ENCODE data around the gene PRMT3.

The PRMT3 gene

DNA sequence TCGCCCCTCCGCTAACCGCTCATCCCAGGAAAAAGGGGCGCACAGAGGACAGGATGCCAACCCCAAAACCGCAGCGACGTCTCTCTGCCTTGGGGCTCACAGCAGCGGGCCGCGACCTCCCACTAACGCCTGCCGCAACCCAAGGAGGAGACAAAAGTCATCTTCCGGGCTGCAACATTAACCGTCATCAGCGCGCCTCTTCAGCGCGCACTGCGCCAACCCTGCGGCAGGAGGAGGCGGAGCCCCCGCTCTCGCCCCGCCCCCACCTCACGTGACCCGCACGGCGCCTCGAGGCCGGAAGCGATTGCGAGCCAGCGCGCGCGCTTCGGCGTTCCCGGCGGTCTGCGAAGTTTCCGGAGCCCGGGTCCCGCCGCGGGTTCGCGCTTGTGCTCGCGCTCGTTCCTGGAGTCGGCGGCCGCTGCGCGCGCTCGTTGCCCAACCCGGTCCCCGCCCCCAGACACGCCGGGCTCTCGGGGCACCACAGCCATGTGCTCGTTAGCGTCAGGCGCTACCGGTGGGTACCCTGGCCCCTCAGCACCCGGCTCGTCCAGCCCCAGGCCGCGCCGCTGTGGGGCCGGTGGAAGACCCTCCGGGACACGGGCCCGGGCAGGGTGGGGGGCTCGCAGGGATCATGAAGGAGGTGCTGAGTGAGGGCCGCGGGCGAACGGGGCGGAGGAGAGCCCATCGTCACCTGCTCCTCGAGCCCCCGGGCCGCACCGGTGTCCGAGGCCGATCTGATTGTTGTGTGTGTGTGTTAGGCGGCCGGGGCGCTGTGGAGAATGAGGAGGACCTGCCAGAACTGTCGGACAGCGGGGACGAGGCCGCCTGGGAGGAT is at the start of gene PRMT3:
PRMT3 (plus strand) TSS at position 456 of the 835 bp plus-strand sequence; CDS start at position 487, 31 bp downstream.
- in situ Hi-C loops (cut with HindIII; ENCODE audit: low sequenced_read_pairs), result no loop called here

- in situ Hi-C loops (cut with HindIII; ENCODE audit: low sequenced_read_pairs), result no loop called here
These were observed 45.0 kb upstream of the PRMT3 start for GRCh38 chr11:20342347-20343141.

DNA sequence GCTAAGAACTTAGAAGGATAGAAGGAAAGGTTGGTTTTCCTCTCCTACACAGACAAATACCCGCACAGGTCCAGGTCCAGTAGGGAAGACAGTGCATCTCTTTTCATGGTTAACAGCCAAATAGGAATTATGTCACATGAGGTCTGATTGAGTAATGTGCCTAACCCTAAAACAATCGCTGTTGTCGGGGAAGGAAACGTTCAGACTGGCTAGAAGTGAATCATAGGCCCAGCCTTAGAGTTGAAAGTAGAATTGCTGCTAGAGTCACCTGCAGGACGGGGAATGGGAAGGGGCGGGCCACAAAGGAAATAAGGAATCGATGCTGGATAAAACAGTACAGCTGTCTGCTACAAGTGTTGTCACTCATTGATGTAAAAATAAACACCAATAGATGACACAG is 36.4 kb upstream of the PRMT3 start:
- in situ Hi-C loops (cut with HindIII; ENCODE audit: low sequenced_read_pairs), result loop anchor here (25.0 kb wide), 3 partner anchors 89 to 364 kb away; no protein-coding TSS in a partner anchor

DNA sequence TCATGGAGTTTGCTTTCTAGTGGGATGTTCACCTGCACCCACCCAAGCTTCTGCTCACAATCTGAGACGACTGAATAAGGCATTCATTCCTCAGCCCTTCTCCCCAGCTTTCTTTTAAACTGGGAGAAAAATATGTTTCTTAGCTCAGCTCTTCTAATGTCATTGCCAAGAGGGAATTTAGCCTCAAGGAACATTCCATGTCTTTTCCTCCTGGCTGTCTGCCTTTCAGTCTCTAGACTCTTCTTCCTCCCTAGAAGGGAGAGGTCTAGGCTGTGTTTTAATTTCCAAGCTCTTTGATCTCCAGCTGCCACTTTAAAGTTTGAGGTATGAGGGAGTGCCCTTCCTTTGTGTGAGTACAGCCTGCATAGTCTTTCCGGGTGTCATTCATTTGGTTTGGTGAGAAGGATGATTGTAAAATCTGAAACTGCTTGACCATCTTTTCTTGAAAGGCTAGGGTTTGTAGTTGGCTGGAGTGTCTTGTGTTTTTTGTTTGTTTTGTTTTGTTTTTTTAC is 35.7 kb upstream of the PRMT3 start:
- in situ Hi-C loops (cut with HindIII; ENCODE audit: low sequenced_read_pairs), result loop anchor here (25.0 kb wide), 3 partner anchors 90 to 365 kb away; no protein-coding TSS in a partner anchor

DNA sequence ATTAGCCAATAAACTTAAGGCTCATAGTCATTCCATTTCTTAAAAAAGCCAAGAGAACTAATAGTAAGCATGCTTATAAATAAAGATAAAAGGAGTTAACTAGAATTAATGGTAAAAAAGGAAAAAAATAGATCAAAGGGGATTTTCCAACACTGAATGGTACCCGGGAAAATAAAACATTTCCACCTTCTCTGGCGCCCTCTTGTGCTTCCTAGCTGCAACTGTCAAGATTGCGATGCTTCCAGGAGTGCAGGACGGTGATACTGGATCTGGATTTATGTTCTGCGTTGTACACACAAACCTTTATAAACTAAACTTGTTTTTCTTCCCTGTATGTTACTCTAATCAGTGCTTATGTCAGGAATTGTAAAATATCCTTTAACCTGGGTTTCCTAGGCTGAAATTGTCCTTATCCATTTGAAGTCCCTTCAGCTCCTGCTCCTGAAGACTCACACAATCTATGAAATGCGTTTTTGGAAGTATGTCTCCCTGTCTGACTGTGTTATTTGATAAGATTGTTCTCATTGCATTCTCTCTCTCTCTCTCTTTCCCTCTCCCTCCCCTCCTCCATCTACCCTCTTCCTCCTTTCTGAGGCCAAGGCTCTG is 33.6 kb upstream of the PRMT3 start:
- in situ Hi-C loops (cut with HindIII; ENCODE audit: low sequenced_read_pairs), result loop anchor here (25.0 kb wide), 3 partner anchors 92 to 367 kb away; no protein-coding TSS in a partner anchor

DNA sequence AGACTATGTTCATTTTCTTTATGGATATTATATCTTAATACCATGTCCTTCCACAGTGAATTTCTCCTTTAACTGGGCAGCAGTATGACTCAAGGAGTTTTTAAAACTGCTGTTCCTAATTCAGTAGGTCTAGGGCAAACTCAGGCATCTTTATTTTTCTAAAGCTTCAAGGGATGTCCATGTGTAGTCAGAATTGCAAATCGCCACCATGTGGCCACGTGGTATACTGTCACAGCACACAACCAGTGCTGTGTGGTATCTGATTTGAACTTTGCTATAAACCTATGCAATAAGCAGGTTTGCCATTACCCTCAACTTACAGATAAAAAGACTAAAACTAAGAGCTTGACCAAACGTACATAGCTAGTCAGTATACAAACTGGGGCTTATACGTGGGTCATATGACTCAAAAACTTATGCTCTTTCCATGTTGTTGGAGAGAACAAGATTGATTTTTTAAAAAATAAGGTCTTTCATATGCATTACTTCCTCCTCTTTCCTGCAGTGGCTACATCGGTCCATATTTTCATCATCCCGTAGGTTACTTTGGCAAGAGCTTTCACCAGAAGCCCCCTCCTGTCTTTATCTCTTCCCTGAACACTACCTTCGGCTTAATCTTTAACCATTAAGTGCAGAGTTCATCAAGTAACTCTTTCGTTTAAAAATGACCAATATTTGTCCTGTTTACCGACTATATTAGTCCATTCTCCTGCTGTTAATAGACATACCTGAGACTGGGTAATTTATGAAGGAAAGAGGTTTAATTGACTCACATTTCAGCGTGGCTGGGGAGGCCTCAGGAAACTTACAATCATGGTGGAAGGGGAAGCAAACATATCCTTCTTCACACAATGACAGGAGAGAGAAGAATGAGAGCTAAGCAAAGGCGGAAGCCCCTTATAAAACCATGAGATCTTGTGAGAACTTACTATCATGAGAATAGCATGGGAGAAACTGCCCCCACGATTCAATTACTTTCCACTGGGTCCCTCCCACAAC is 32.0 kb upstream of the PRMT3 start:
- in situ Hi-C loops (cut with HindIII; ENCODE audit: low sequenced_read_pairs), result loop anchor here (25.0 kb wide), 3 partner anchors 93 to 368 kb away; no protein-coding TSS in a partner anchor

- in situ Hi-C loops (cut with HindIII; ENCODE audit: low sequenced_read_pairs), result loop anchor here (25.0 kb wide), 3 partner anchors 95 to 370 kb away; no protein-coding TSS in a partner anchor
These were observed 30.4 kb upstream of the PRMT3 start for GRCh38 chr11:20357150-20357549.

- in situ Hi-C loops (cut with HindIII; ENCODE audit: low sequenced_read_pairs), result loop anchor here (25.0 kb wide), 3 partner anchors 98 to 373 kb away; no protein-coding TSS in a partner anchor
These were observed 26.9 kb upstream of the PRMT3 start for GRCh38 chr11:20360650-20361049.

DNA sequence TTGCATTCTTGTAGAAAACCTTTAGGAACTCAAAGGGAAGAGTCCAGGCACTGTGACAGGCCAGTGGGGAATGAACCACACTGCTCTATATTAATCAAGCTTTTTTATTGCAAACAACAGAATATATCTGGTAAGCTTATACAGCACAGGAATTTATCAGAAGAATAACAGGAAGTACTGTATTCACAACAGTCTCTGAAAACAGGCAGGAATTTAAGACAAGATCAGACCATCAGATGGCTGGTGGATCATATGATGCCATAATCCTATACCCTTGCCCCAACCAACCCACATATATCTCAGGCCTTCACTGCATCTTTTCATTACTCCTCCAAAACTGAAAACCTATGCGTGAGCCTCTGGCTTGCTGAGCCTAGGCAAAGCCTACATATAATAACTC is 25.0 kb upstream of the PRMT3 start:
- in situ Hi-C loops (cut with HindIII; ENCODE audit: low sequenced_read_pairs), result loop anchor here (25.0 kb wide), 3 partner anchors 100 to 375 kb away; no protein-coding TSS in a partner anchor

DNA sequence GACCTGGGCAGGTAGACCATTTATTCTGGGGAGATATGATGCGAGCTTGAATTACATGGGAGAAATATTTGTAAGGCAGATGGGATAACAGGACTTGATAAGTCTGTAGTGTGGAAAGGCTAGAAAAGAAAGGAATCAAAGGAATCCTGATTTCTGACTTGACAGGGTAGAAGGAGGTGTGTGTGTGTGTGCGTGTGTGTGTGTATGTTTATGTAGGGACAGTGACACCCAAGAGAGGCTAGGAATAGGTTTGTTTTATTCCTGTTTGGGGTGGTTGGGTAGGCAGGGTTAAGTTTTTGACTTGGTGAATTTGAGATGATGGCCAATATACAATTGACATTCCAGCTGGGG is 24.4 kb upstream of the PRMT3 start:
- in situ Hi-C loops (cut with HindIII; ENCODE audit: low sequenced_read_pairs), result loop anchor here (25.0 kb wide), 3 partner anchors 101 to 376 kb away; no protein-coding TSS in a partner anchor

- in situ Hi-C loops (cut with HindIII; ENCODE audit: low sequenced_read_pairs), result loop anchor here (25.0 kb wide), 3 partner anchors 101 to 376 kb away; no protein-coding TSS in a partner anchor
These were observed 23.8 kb upstream of the PRMT3 start, which contains the start of gene HTATIP2 for GRCh38 chr11:20363500-20364340. Gene HTATIP2, plus strand, starts transcription at chr11:20363714. Its CDS starts 524 bp downstream, at chr11:20364238.

DNA sequence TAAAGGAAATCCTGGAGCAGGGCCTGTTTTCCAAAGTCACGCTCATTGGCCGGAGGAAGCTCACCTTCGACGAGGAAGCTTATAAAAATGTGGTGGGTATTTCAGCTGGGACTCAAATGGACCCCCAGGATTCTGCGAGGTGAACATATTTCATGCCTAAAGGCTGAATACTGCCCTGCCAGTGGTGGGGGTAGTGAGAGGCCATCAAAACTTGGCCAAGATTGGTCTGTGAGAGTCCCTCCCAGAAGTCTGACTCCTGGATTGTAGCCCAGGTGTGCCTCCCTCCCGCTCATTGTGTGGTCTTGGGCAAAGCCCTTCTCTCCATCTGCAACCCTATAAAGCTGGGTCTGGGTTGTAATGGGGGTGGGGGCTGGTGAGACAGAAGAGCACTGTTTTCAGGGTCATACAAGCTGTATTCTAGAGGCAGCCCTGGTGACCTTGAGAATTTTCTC is 23.1 kb upstream of the PRMT3 start:
- in situ Hi-C loops (cut with HindIII; ENCODE audit: low sequenced_read_pairs), result loop anchor here (25.0 kb wide), 3 partner anchors 102 to 377 kb away; no protein-coding TSS in a partner anchor

GRCh38 chr11:20365465-20365864 is 22.1 kb upstream of the PRMT3 start:
- in situ Hi-C loops (cut with HindIII; ENCODE audit: low sequenced_read_pairs), result loop anchor here (25.0 kb wide), 3 partner anchors 103 to 378 kb away; no protein-coding TSS in a partner anchor

DNA sequence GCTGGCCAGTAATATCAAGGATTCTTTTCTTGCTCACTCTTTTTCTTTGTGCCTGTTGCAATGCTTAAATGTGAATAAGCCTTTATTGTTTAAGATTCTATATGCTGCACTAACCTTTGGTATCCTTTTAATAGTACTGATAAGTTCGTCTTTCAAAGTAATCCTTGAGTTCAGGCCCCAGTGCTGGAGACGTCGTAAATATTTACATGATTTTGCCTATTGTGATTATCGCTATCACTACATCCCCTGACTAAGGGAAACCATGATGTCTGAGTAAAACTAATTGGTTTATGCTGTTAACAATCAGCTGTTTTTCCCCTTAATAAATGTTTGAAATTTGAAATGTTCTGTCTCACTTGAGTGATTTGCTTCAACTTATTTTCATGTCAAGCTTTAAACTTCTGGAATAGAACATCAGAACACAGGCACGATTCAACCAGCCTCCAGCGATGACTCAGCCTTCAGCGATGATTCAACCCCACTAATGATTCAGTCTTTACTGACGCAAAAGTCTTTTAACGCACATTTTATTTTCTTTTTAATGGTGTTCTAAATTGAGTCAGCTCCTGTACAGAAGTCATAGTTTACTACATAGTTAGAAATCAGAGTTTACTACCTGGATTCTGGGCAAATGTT is 20.1 kb upstream of the PRMT3 start:
- in situ Hi-C loops (cut with HindIII; ENCODE audit: low sequenced_read_pairs), result loop anchor here (25.0 kb wide), 3 partner anchors 105 to 380 kb away; no protein-coding TSS in a partner anchor

- in situ Hi-C loops (cut with HindIII; ENCODE audit: low sequenced_read_pairs), result loop anchor here (25.0 kb wide), 3 partner anchors 106 to 381 kb away; no protein-coding TSS in a partner anchor
These were observed 19.1 kb upstream of the PRMT3 start for GRCh38 chr11:20368438-20368837.

GRCh38 chr11:20369826-20370225 is 17.7 kb upstream of the PRMT3 start:
- in situ Hi-C loops (cut with HindIII; ENCODE audit: low sequenced_read_pairs), result loop anchor here (25.0 kb wide), 3 partner anchors 108 to 383 kb away; no protein-coding TSS in a partner anchor

DNA sequence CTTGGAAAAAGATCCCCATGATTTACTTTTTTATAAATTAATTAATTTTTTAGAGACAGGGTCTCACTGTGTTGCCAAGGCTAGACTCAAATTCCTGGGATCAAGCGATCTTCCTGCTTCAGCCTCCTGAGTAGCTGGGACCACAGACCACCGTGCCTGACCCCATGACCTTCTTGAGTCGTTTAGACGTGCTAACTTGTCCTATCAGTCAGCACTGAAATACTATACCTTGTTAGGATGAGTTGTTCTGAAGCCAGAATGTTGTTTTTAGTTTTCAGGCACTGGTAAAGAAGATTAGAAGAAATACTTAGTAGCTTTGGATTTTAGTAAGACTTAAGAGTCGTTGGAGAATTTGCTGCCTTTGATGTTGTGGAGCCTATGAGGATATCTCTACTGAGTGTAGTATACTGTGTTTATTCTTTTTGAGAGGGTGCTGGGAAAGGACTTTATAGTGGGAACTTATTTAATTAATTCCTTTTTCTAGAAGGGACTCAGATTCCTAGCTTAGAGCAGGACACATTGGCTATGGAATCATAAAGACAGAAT is 15.4 kb upstream of the PRMT3 start:
- in situ Hi-C loops (cut with HindIII; ENCODE audit: low sequenced_read_pairs), result loop anchor here (25.0 kb wide), 3 partner anchors 110 to 385 kb away; no protein-coding TSS in a partner anchor

Measured in endothelial cell of hepatic sinusoid (primary cell).